ENCODE results near the gene RNF41.
A peak's percentile ranks its signal among the peaks of the same experiment; 100 is the strongest.

Gene RNF41

DNA sequence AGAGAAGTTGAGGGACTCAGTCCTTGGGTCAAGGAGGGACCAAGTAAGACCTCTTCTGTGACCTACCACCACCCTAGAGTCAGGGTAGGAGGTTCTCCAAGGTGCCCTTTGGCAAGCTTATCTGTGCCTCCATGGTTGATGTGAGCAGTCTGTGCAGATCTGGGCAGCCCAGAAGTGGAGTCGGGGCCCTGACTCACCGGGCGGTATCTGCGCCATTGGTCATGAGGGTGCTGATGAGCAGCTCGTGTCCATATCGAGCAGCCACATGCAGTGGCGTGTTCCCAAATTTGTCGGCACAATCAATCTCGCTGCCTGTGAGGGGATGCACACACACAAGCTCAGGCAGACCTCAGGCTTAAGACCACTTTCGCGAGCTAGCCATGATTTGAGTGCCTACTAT is 31.4 kb upstream of the RNF41 start:
- H3K9me3 ChIP-seq (ENCODE audit: control insufficient read depth, low read length), result no peaks in the 10 kb centered on the region
- H3K27me3 ChIP-seq (ENCODE audit: control insufficient read depth in 1 of 2, insufficient read depth in 1 of 2, low read length in 2 of 2), result no peaks in the 10 kb centered on the region
- H4K91ac ChIP-seq (ENCODE audit: low read length), result no peak overlapping the region
- H2AK5ac ChIP-seq (ENCODE audit: low read length, severe bottlenecking), result no peak overlapping the region
- no peak overlapping the region for H3K4ac ChIP-seq (ENCODE audit: low read depth in 1 of 2, low read length in 2 of 2)
- no peak overlapping the region for H3K4me3 ChIP-seq (ENCODE audit: insufficient read depth in 1 of 2, low read depth in 1 of 2, low read length in 2 of 2)
- no peak overlapping the region for H2BK15ac ChIP-seq (ENCODE audit: low read depth, poor library complexity, severe bottlenecking)
- no peak overlapping the region for H2BK5ac ChIP-seq (ENCODE audit: low read depth, low read length, poor library complexity, severe bottlenecking)
- no peak overlapping the region for H3K23ac ChIP-seq (ENCODE audit: low read length in 2 of 2)
- no peak for DNase-seq
- H3K36me3 ChIP-seq (ENCODE audit: control insufficient read depth in 1 of 2, insufficient read depth in 2 of 2, low read depth in 1 of 2, low read length in 2 of 2), result peaks cover 68 to 82% of the 10 kb centered on the region in 2 experiments
- no peak overlapping the region for H3K14ac ChIP-seq (ENCODE audit: low read length in 2 of 2)
- no peak overlapping the region for H2AFZ ChIP-seq (ENCODE audit: low read depth, low read length)
- WGBS, result 98% methylated on average over 11 of the region's 11 CpGs
- H3K4me2 ChIP-seq (ENCODE audit: low read length, poor library complexity, severe bottlenecking), result no peak overlapping the region
- H2BK120ac ChIP-seq (ENCODE audit: low read depth, low read length), result no peak overlapping the region
- peaks cover 44% of the 10 kb centered on the region for H3K79me1 ChIP-seq (replicated peaks; ENCODE audit: low read length, poor library complexity, severe bottlenecking)
- H4K8ac ChIP-seq (ENCODE audit: low read length), result no peak overlapping the region
- H3K9ac ChIP-seq (ENCODE audit: low read length), result no peak overlapping the region
- no peak overlapping the region for H2BK12ac ChIP-seq (ENCODE audit: low read length in 2 of 2)
- peaks cover 14% of the 10 kb centered on the region for H3K4me1 ChIP-seq (ENCODE audit: control insufficient read depth, insufficient read depth, low read depth, low read length)
- H3K27ac ChIP-seq (ENCODE audit: low read length, poor library complexity, severe bottlenecking), result no peak overlapping the region
- no peak overlapping the region for H3K18ac ChIP-seq (ENCODE audit: low read depth in 1 of 2, low read length in 2 of 2)

DNA sequence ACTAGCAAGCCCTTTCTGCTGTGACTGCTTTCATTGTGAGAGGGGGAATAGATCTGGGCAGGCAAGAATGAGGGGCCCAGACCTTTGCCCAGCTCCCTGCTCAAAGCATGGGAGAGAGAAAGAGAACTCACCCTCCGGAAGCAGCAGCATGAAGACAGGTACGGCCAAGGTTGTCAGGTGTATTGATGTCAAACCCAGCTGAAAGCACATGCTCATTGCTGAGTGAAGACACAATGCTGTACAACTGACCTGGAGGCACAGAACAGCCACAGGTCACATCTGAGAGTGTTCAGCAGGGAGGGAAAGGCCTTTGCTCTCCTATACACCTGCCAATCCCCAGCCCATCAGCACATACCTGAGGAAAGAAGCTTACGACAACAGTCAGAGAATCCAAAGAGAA is 30.9 kb upstream of the RNF41 start:
- Histone ChIP-seq H2AFZ (ENCODE audit: low read depth, low read length) (no peak overlapping the region), H3K4me3 (ENCODE audit: insufficient read depth in 1 of 2, low read depth in 1 of 2, low read length in 2 of 2) (no peak overlapping the region), H4K91ac (ENCODE audit: low read length) (no peak overlapping the region), H4K8ac (ENCODE audit: low read length) (no peak overlapping the region), H3K4ac (ENCODE audit: low read depth in 1 of 2, low read length in 2 of 2) (no peak overlapping the region), H3K27me3 (ENCODE audit: control insufficient read depth in 1 of 2, insufficient read depth in 1 of 2, low read length in 2 of 2) (no peaks in the 10 kb centered on the region), H3K36me3 (ENCODE audit: control insufficient read depth in 1 of 2, insufficient read depth in 2 of 2, low read depth in 1 of 2, low read length in 2 of 2) (peaks cover 73 to 87% of the 10 kb centered on the region in 2 experiments), H3K23ac (ENCODE audit: low read length in 2 of 2) (no peak overlapping the region), H3K9me3 (ENCODE audit: control insufficient read depth, low read length) (no peaks in the 10 kb centered on the region), H2BK5ac (ENCODE audit: low read depth, low read length, poor library complexity, severe bottlenecking) (no peak overlapping the region), H2BK15ac (ENCODE audit: low read depth, poor library complexity, severe bottlenecking) (no peak overlapping the region), H3K4me2 (ENCODE audit: low read length, poor library complexity, severe bottlenecking) (no peak overlapping the region), H3K9ac (ENCODE audit: low read length) (no peak overlapping the region), H3K14ac (ENCODE audit: low read length in 2 of 2) (no peak overlapping the region), H2BK120ac (ENCODE audit: low read depth, low read length) (no peak overlapping the region), H3K79me1 (replicated peaks; ENCODE audit: low read length, poor library complexity, severe bottlenecking) (peaks cover 47% of the 10 kb centered on the region), H2BK12ac (ENCODE audit: low read length in 2 of 2) (no peak overlapping the region), H3K18ac (ENCODE audit: low read depth in 1 of 2, low read length in 2 of 2) (no peak overlapping the region), H2AK5ac (ENCODE audit: low read length, severe bottlenecking) (no peak overlapping the region), H3K27ac (ENCODE audit: low read length, poor library complexity, severe bottlenecking) (no peak overlapping the region), H3K4me1 (ENCODE audit: control insufficient read depth, insufficient read depth, low read depth, low read length) (peaks cover 14% of the 10 kb centered on the region)
- DNase-seq, result no peak
- WGBS, result 100% methylated on average over 3 of the region's 3 CpGs

DNA sequence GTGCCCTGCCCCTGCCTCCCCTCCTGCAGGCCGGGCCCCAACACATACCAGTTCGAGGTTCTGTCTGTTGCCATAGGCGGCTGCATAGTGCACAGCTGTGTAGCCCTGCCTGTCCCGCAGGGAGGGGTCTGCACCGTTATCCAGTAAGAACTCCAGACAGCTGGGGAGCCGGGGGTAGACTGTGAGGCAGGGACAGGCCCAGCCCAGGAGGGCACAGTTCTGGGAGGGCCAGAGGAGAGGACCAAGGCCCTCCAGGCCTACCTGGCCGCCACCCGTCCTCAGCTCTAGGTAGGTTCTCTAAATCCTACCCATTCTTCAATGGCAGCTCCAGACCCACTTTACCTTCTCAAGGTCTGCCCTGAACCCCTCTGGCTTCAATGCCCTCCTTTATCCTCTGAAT is 27.0 kb upstream of the RNF41 start:
- H2AFZ ChIP-seq (ENCODE audit: low read depth, low read length), result no peak overlapping the region
- DNase-seq, result no peak
- H3K4ac ChIP-seq (ENCODE audit: low read depth in 1 of 2, low read length in 2 of 2), result no peak overlapping the region
- H3K4me1 ChIP-seq (ENCODE audit: control insufficient read depth, insufficient read depth, low read depth, low read length), result peaks cover 11% of the 10 kb centered on the region
- no peak overlapping the region for H3K27ac ChIP-seq (ENCODE audit: low read length, poor library complexity, severe bottlenecking)
- no peak overlapping the region for H2BK12ac ChIP-seq (ENCODE audit: low read length in 2 of 2)
- H2BK15ac ChIP-seq (ENCODE audit: low read depth, poor library complexity, severe bottlenecking), result peak overlapping the region; percentile 41
- H3K36me3 ChIP-seq (ENCODE audit: control insufficient read depth in 1 of 2, insufficient read depth in 2 of 2, low read depth in 1 of 2, low read length in 2 of 2), result peaks cover 85 to 88% of the 10 kb centered on the region in 2 experiments
- H4K8ac ChIP-seq (ENCODE audit: low read length), result no peak overlapping the region
- H3K9ac ChIP-seq (ENCODE audit: low read length), result no peak overlapping the region
- H3K14ac ChIP-seq (ENCODE audit: low read length in 2 of 2), result no peak overlapping the region
- no peaks in the 10 kb centered on the region for H3K27me3 ChIP-seq (ENCODE audit: control insufficient read depth in 1 of 2, insufficient read depth in 1 of 2, low read length in 2 of 2)
- no peak overlapping the region for H3K4me2 ChIP-seq (ENCODE audit: low read length, poor library complexity, severe bottlenecking)
- H4K91ac ChIP-seq (ENCODE audit: low read length), result no peak overlapping the region
- no peaks in the 10 kb centered on the region for H3K9me3 ChIP-seq (ENCODE audit: control insufficient read depth, low read length)
- H3K79me1 ChIP-seq (replicated peaks; ENCODE audit: low read length, poor library complexity, severe bottlenecking), result peaks cover 57% of the 10 kb centered on the region
- WGBS, result 99% methylated on average over 8 of the region's 8 CpGs
- H3K23ac ChIP-seq (ENCODE audit: low read length in 2 of 2), result peak overlapping the region in 1 of 2 experiments; percentile 27
- no peak overlapping the region for H3K18ac ChIP-seq (ENCODE audit: low read depth in 1 of 2, low read length in 2 of 2)
- no peak overlapping the region for H2BK5ac ChIP-seq (ENCODE audit: low read depth, low read length, poor library complexity, severe bottlenecking)
- H2AK5ac ChIP-seq (ENCODE audit: low read length, severe bottlenecking), result no peak overlapping the region
- H3K4me3 ChIP-seq (ENCODE audit: insufficient read depth in 1 of 2, low read depth in 1 of 2, low read length in 2 of 2), result no peak overlapping the region
- no peak overlapping the region for H2BK120ac ChIP-seq (ENCODE audit: low read depth, low read length)

DNA sequence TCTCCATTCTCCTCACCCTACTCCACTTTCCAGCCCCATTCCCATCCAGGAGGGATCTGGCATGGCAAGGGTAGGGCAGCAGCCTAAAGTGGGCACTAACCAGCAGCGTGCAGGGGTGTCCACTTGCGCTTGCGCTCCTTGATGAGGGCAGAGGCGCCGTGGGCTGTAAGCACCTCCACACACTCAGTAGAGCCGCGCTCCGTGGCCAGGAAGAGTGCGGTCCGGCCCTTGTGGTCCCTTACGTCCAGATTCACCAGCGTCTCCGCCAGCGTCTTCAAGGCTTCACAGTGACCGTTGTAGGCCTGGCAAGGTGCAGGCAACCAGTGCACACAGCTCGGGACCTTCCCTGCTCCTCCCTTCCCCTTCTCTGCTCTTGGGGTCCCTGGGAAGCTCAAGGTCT is 26.2 kb upstream of the RNF41 start:
- H2AFZ ChIP-seq (ENCODE audit: low read depth, low read length), result no peak overlapping the region
- H2BK12ac ChIP-seq (ENCODE audit: low read length in 2 of 2), result no peak overlapping the region
- no peaks in the 10 kb centered on the region for H3K27me3 ChIP-seq (ENCODE audit: control insufficient read depth in 1 of 2, insufficient read depth in 1 of 2, low read length in 2 of 2)
- WGBS, result over 99% methylated on average over 16 of the region's 16 CpGs
- DNase-seq, result no peak
- H3K36me3 ChIP-seq (ENCODE audit: control insufficient read depth in 1 of 2, insufficient read depth in 2 of 2, low read depth in 1 of 2, low read length in 2 of 2), result peaks cover 85 to 88% of the 10 kb centered on the region in 2 experiments
- H4K8ac ChIP-seq (ENCODE audit: low read length), result no peak overlapping the region
- no peak overlapping the region for H4K91ac ChIP-seq (ENCODE audit: low read length)
- no peak overlapping the region for H2BK15ac ChIP-seq (ENCODE audit: low read depth, poor library complexity, severe bottlenecking)
- no peak overlapping the region for H3K23ac ChIP-seq (ENCODE audit: low read length in 2 of 2)
- no peak overlapping the region for H3K4ac ChIP-seq (ENCODE audit: low read depth in 1 of 2, low read length in 2 of 2)
- H3K18ac ChIP-seq (ENCODE audit: low read depth in 1 of 2, low read length in 2 of 2), result no peak overlapping the region
- no peak overlapping the region for H3K27ac ChIP-seq (ENCODE audit: low read length, poor library complexity, severe bottlenecking)
- H3K79me1 ChIP-seq (replicated peaks; ENCODE audit: low read length, poor library complexity, severe bottlenecking), result peaks cover 55% of the 10 kb centered on the region
- H3K4me3 ChIP-seq (ENCODE audit: insufficient read depth in 1 of 2, low read depth in 1 of 2, low read length in 2 of 2), result no peak overlapping the region
- H3K4me1 ChIP-seq (ENCODE audit: control insufficient read depth, insufficient read depth, low read depth, low read length), result peaks cover 11% of the 10 kb centered on the region
- H3K14ac ChIP-seq (ENCODE audit: low read length in 2 of 2), result no peak overlapping the region
- H2AK5ac ChIP-seq (ENCODE audit: low read length, severe bottlenecking), result no peak overlapping the region
- H2BK5ac ChIP-seq (ENCODE audit: low read depth, low read length, poor library complexity, severe bottlenecking), result no peak overlapping the region
- no peak overlapping the region for H2BK120ac ChIP-seq (ENCODE audit: low read depth, low read length)
- no peaks in the 10 kb centered on the region for H3K9me3 ChIP-seq (ENCODE audit: control insufficient read depth, low read length)
- H3K4me2 ChIP-seq (ENCODE audit: low read length, poor library complexity, severe bottlenecking), result no peak overlapping the region
- H3K9ac ChIP-seq (ENCODE audit: low read length), result no peak overlapping the region
